Measurements from ENCODE around the gene RFX8. TPM values are rescaled to one million over a fixed set of nuclear protein-coding genes. Genes with fewer than 3 reads are reported as not detected.

Gene RFX8
- total and polyA plus RNA-seq, 4 donors, result 0.96 to 2.1 (median 1.0) TPM; not detected in 1

GRCh38 chr2:101500180-101500579 lies 25.3 kb upstream of the RFX8 start:
- no peaks in the 10 kb centered on the region for H3K27me3 ChIP-seq (ENCODE audit: control insufficient read depth in 1 of 2, insufficient read depth in 2 of 2, low read length in 1 of 2)
- H3K9me3 ChIP-seq (ENCODE audit: control insufficient read depth, low read length), result no peaks in the 10 kb centered on the region
- H3K36me3 ChIP-seq (ENCODE audit: control insufficient read depth in 1 of 2, insufficient read depth in 2 of 2, low read length in 1 of 2), result no peaks in the 10 kb centered on the region
- H3K4me3 ChIP-seq (ENCODE audit: low read length in 2 of 2), result no peak overlapping the region
- H3K4me1 ChIP-seq (ENCODE audit: control insufficient read depth in 1 of 2, insufficient read depth in 2 of 2, low read length in 2 of 2), result peaks cover 0 to 3% of the 10 kb centered on the region in 2 donors
- 20 to 25% methylated on average over 2 of the region's 2 CpGs for WGBS, 2 donors
- no peak overlapping the region for H3K27ac ChIP-seq (ENCODE audit: low read depth in 1 of 2, low read length in 2 of 2)
- DNase-seq (no peak), ATAC-seq (ENCODE audit: low FRiP score) (no peak)
- intact Hi-C loops (cut with DNase I), result no loop called here

- Histone ChIP-seq H3K27me3 (ENCODE audit: control insufficient read depth in 1 of 2, insufficient read depth in 2 of 2, low read length in 1 of 2) (no peaks in the 10 kb centered on the region), H3K36me3 (ENCODE audit: control insufficient read depth in 1 of 2, insufficient read depth in 2 of 2, low read length in 1 of 2) (no peaks in the 10 kb centered on the region), H3K4me3 (ENCODE audit: low read length in 2 of 2) (no peak overlapping the region), H3K4me1 (ENCODE audit: control insufficient read depth in 1 of 2, insufficient read depth in 2 of 2, low read length in 2 of 2) (peaks cover 0 to under 1% of the 10 kb centered on the region in 2 donors), H3K27ac (ENCODE audit: low read depth in 1 of 2, low read length in 2 of 2) (no peak overlapping the region), H3K9me3 (ENCODE audit: control insufficient read depth, low read length) (no peaks in the 10 kb centered on the region)
- ATAC-seq (ENCODE audit: low FRiP score), result no peak
- DNase-seq, result no peak
- intact Hi-C loops (cut with DNase I), result no loop called here
- 78 to 83% methylated on average over 4 of the region's 4 CpGs for WGBS, 2 donors
Observed at GRCh38 chr2:101496279-101496678, 21.4 kb upstream of the RFX8 start.

GRCh38 chr2:101492936-101493473 lies 18.1 kb upstream of the RFX8 start:
- DNase-seq (no peak), ATAC-seq (ENCODE audit: low FRiP score) (no peak)
- H3K9me3 ChIP-seq (ENCODE audit: control insufficient read depth, low read length), result no peaks in the 10 kb centered on the region
- WGBS, 2 donors, result 91% methylated on average over 6 of the region's 6 CpGs
- no peaks in the 10 kb centered on the region for H3K36me3 ChIP-seq (ENCODE audit: control insufficient read depth in 1 of 2, insufficient read depth in 2 of 2, low read length in 1 of 2)
- H3K4me3 ChIP-seq (ENCODE audit: low read length in 2 of 2), result no peak overlapping the region
- intact Hi-C loops (cut with DNase I), result no loop called here
- H3K27ac ChIP-seq (ENCODE audit: low read depth in 1 of 2, low read length in 2 of 2), result no peak overlapping the region
- H3K4me1 ChIP-seq (ENCODE audit: control insufficient read depth in 1 of 2, insufficient read depth in 2 of 2, low read length in 2 of 2), result no peaks in the 10 kb centered on the region
- H3K27me3 ChIP-seq (ENCODE audit: control insufficient read depth in 1 of 2, insufficient read depth in 2 of 2, low read length in 1 of 2), result no peaks in the 10 kb centered on the region

- WGBS, 2 donors, result 92 to 95% methylated on average over 5 of the region's 5 CpGs
- Histone ChIP-seq H3K36me3 (ENCODE audit: control insufficient read depth in 1 of 2, insufficient read depth in 2 of 2, low read length in 1 of 2) (no peaks in the 10 kb centered on the region), H3K4me3 (ENCODE audit: low read length in 2 of 2) (no peak overlapping the region), H3K9me3 (ENCODE audit: control insufficient read depth, low read length) (no peaks in the 10 kb centered on the region), H3K4me1 (ENCODE audit: control insufficient read depth in 1 of 2, insufficient read depth in 2 of 2, low read length in 2 of 2) (no peaks in the 10 kb centered on the region), H3K27me3 (ENCODE audit: control insufficient read depth in 1 of 2, insufficient read depth in 2 of 2, low read length in 1 of 2) (no peaks in the 10 kb centered on the region), H3K27ac (ENCODE audit: low read depth in 1 of 2, low read length in 2 of 2) (no peak overlapping the region)
- intact Hi-C loops (cut with DNase I), result no loop called here
- DNase-seq (no peak), ATAC-seq (ENCODE audit: low FRiP score) (no peak)
Observed at GRCh38 chr2:101486994-101487393, 12.1 kb upstream of the RFX8 start.

GRCh38 chr2:101486258-101486701 lies 11.4 kb upstream of the RFX8 start:
- Histone ChIP-seq H3K27ac (ENCODE audit: low read depth in 1 of 2, low read length in 2 of 2) (no peak overlapping the region), H3K4me1 (ENCODE audit: control insufficient read depth in 1 of 2, insufficient read depth in 2 of 2, low read length in 2 of 2) (no peaks in the 10 kb centered on the region), H3K36me3 (ENCODE audit: control insufficient read depth in 1 of 2, insufficient read depth in 2 of 2, low read length in 1 of 2) (no peaks in the 10 kb centered on the region), H3K27me3 (ENCODE audit: control insufficient read depth in 1 of 2, insufficient read depth in 2 of 2, low read length in 1 of 2) (no peaks in the 10 kb centered on the region), H3K4me3 (ENCODE audit: low read length in 2 of 2) (no peak overlapping the region), H3K9me3 (ENCODE audit: control insufficient read depth, low read length) (no peaks in the 10 kb centered on the region)
- DNase-seq (no peak), ATAC-seq (ENCODE audit: low FRiP score) (no peak)
- intact Hi-C loops (cut with DNase I), result no loop called here
- WGBS, 2 donors, result 83 to 86% methylated on average over 4 of the region's 4 CpGs

GRCh38 chr2:101485856-101486255 lies 10.9 kb upstream of the RFX8 start:
- intact Hi-C loops (cut with DNase I), result no loop called here
- Histone ChIP-seq H3K9me3 (ENCODE audit: control insufficient read depth, low read length) (no peaks in the 10 kb centered on the region), H3K4me3 (ENCODE audit: low read length in 2 of 2) (no peak overlapping the region), H3K27me3 (ENCODE audit: control insufficient read depth in 1 of 2, insufficient read depth in 2 of 2, low read length in 1 of 2) (no peaks in the 10 kb centered on the region), H3K36me3 (ENCODE audit: control insufficient read depth in 1 of 2, insufficient read depth in 2 of 2, low read length in 1 of 2) (no peaks in the 10 kb centered on the region), H3K4me1 (ENCODE audit: control insufficient read depth in 1 of 2, insufficient read depth in 2 of 2, low read length in 2 of 2) (no peaks in the 10 kb centered on the region), H3K27ac (ENCODE audit: low read depth in 1 of 2, low read length in 2 of 2) (no peak overlapping the region)
- 92 to 96% methylated on average over 4 of the region's 4 CpGs for WGBS, 2 donors
- ATAC-seq (ENCODE audit: low FRiP score) (no peak), DNase-seq (no peak)

GRCh38 chr2:101480764-101481163 lies 5.9 kb upstream of the RFX8 start:
- Histone ChIP-seq H3K36me3 (ENCODE audit: control insufficient read depth in 1 of 2, insufficient read depth in 2 of 2, low read length in 1 of 2) (no peaks in the 10 kb centered on the region), H3K27ac (ENCODE audit: low read depth in 1 of 2, low read length in 2 of 2) (no peak overlapping the region), H3K27me3 (ENCODE audit: control insufficient read depth in 1 of 2, insufficient read depth in 2 of 2, low read length in 1 of 2) (no peaks in the 10 kb centered on the region), H3K9me3 (ENCODE audit: control insufficient read depth, low read length) (no peaks in the 10 kb centered on the region), H3K4me1 (ENCODE audit: control insufficient read depth in 1 of 2, insufficient read depth in 2 of 2, low read length in 2 of 2) (no peaks in the 10 kb centered on the region), H3K4me3 (ENCODE audit: low read length in 2 of 2) (no peak overlapping the region)
- ATAC-seq (ENCODE audit: low FRiP score) (no peak), DNase-seq (no peak)
- intact Hi-C loops (cut with DNase I), result no loop called here
- WGBS, 2 donors, result 94% methylated on average over 8 of the region's 8 CpGs

GRCh38 chr2:101479810-101480209 lies 4.9 kb upstream of the RFX8 start:
- Histone ChIP-seq H3K27ac (ENCODE audit: low read depth in 1 of 2, low read length in 2 of 2) (no peak overlapping the region), H3K27me3 (ENCODE audit: control insufficient read depth in 1 of 2, insufficient read depth in 2 of 2, low read length in 1 of 2) (no peaks in the 10 kb centered on the region), H3K36me3 (ENCODE audit: control insufficient read depth in 1 of 2, insufficient read depth in 2 of 2, low read length in 1 of 2) (no peaks in the 10 kb centered on the region), H3K4me3 (ENCODE audit: low read length in 2 of 2) (no peak overlapping the region), H3K4me1 (ENCODE audit: control insufficient read depth in 1 of 2, insufficient read depth in 2 of 2, low read length in 2 of 2) (no peaks in the 10 kb centered on the region), H3K9me3 (ENCODE audit: control insufficient read depth, low read length) (no peaks in the 10 kb centered on the region)
- 95% methylated on average over 9 of the region's 9 CpGs for WGBS, 2 donors
- DNase-seq (no peak), ATAC-seq (ENCODE audit: low FRiP score) (no peak)
- intact Hi-C loops (cut with DNase I), result no loop called here

- no peak for DNase-seq
- Histone ChIP-seq H3K36me3 (ENCODE audit: control insufficient read depth in 1 of 2, insufficient read depth in 2 of 2, low read length in 1 of 2) (no peaks in the 10 kb centered on the region), H3K27me3 (ENCODE audit: control insufficient read depth in 1 of 2, insufficient read depth in 2 of 2, low read length in 1 of 2) (no peaks in the 10 kb centered on the region), H3K4me3 (ENCODE audit: low read length in 2 of 2) (no peak overlapping the region), H3K9me3 (ENCODE audit: control insufficient read depth, low read length) (no peaks in the 10 kb centered on the region), H3K4me1 (ENCODE audit: control insufficient read depth in 1 of 2, insufficient read depth in 2 of 2, low read length in 2 of 2) (no peaks in the 10 kb centered on the region), H3K27ac (ENCODE audit: low read depth in 1 of 2, low read length in 2 of 2) (no peak overlapping the region)
- WGBS, 2 donors, result 59 to 65% methylated on average over 4 of the region's 4 CpGs
- intact Hi-C loops (cut with DNase I), result no loop called here
- ATAC-seq (ENCODE audit: low FRiP score), result no peak
Observed at GRCh38 chr2:101479328-101479727, 4.4 kb upstream of the RFX8 start.

Data from aorta (tissue), 5 donors.